ENCODE data around the gene VAV3.
A peak's percentile ranks its signal among the peaks of the same experiment; 100 is the strongest.
"Not testable (repeated sequence)": the region's sequence is repeated elsewhere in the genome, so short reads cannot be mapped to it uniquely, and the experiment has no call there.

VAV3 gene

GRCh38 chr1:107726860-107727259 lies 238.1 kb downstream of the VAV3 start:
- no peak for DNase-seq

- no peak for DNase-seq
Measured at GRCh38 chr1:107724648-107725047, 240.3 kb downstream of the VAV3 start.

GRCh38 chr1:107720210-107720609 lies 244.8 kb downstream of the VAV3 start:
- not testable (repeated sequence) for DNase-seq

GRCh38 chr1:107710005-107710404 lies 255.0 kb downstream of the VAV3 start:
- no peak for DNase-seq

- no peak for DNase-seq
Measured at GRCh38 chr1:107707111-107707510, 257.9 kb downstream of the VAV3 start.

- no peak for DNase-seq
Measured at GRCh38 chr1:107706182-107706581, 258.8 kb downstream of the VAV3 start.

DNA sequence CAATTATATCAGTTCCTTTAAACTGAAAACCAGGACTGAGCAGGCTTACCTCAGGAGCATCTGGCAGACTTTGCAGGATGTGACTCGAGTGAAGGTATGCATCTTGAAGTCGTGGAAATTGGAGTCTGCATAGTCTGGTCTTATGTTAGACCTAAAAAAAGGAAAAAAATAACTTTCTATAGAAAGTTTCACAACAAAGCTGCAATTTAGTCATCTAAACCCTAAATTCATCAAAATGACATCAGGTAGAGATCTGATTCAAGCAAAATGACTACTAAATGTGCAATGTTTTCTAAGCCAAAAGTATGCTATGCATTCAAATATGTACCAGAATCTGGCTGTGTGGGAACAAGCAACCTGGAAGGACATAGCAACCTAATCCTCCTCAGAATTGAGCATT lies 260.1 kb downstream of the VAV3 start:
- DNase-seq, result peak; percentile 68

DNA sequence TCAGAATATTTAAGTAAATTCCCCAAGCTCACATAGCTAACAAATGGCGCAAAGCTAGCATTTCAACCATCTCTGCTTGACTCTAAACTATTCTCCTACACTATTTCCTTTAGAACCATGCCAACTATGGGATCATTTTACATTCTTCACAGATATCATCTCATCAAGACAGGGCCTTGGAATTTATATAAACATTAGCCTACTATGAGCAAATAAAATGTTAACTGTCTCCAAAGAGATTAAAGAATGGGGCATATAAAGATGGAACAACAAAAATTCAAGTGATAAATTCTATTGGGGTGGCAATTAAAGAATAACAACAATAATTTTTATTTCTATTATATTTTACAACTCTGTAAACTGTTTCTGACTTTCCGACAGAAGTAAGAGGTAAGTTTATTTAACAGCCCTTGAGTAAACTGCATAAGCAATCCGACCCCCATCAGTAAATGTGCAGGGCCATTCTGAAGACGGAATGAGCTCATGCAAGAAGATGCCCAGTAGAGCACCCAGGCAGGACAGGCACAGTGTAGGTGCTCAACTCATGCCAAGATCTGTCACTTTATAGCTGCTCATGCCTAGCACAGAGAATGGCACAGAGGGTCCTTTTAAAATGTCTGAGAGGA lies 261.9 kb downstream of the VAV3 start:
- DNase-seq, result peak; percentile 86

GRCh38 chr1:107700651-107701050 lies 264.3 kb downstream of the VAV3 start:
- DNase-seq, result peak; percentile 77

DNA sequence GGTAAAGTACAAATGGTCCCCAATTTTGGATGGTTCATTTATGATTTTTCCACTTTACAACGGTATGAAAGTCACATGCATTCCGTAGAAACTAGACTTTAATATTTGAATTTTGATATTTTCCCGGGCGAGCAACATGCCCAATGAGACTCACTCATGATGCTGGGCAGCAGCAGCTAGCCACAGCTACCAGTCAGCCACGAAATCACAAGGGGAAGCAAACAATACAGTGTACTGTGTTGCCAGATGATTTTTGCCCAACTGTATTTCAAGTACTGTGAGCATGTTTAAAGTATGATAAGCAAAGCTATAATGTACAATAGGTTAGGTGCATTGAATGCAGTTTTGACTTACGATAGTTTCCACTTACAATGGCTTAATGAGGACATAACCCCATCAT lies 266.8 kb downstream of the VAV3 start:
- no peak for DNase-seq

DNA sequence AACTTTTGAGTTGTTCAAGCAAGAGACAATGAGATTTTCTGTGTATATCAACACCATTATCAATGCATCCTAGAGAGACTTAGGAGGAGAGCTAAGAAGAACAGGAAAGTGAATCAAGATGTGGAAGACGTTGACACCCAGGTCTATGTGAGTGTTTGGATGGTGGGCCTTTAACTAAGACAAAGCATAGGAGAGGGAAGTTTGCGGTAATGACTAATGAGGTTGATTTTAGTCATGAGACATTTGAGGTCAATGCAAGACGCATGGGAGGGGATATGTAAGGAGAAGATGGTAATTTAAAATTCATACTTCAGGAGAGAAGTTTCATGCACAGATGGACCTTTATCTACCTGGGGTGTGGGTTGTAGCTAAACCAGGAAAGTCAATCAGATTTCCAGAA lies 269.6 kb downstream of the VAV3 start:
- DNase-seq, result no peak

DNA sequence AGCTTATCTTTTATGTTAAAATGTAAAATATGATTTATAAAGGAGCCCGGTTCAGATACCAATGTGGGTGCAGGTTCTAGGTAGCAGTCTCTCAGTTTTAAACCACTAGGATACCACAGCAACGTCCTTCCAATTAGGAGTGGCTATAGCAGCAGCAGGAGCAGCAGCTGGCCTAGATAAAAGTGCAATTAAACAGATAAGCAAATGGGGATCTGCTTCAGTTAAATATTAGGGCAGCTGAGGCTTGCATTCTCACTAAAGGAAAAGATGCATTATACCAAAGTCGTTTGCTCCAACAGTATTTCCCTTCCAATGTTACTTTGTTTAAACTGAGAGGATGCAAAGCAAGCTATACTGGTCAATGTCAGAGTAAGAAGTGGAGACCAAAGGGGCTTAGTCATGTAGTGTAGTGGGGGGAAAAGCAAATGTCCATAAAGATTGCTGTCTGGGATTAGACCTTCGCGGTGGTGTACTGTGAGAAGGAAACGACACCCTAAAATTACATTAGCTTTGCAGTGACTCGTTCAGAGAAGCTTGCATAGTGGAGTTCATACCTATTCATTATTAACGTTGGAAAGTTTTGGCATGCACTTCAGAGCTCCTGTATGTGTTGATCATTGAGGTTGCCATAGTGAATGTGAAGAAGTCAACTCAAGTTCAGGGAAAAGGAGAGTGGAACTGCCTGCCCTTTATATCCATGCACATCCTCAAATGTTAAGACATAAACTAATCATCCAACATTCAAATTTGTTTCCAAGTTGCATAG lies 272.2 kb downstream of the VAV3 start:
- DNase-seq, result no peak

DNA sequence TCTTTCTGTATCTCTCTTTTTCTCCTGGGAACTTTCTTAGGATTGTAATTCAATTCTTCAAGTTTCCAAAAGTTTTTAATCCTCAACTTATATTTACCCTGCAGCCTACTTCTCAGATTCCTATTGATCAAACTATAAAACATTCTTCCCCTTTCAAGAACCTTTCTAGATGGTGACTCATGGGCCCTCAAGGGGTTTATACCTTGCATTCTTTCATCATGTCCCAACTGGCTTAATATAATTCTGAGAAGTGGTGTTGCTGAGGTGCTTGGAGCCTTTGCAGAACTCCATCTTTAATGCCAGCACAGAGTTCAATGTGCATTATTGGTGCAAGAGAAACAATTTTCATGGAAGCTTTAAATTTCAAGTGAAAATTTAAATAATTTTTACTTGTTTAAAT lies 273.4 kb downstream of the VAV3 start:
- DNase-seq, result no peak

DNA sequence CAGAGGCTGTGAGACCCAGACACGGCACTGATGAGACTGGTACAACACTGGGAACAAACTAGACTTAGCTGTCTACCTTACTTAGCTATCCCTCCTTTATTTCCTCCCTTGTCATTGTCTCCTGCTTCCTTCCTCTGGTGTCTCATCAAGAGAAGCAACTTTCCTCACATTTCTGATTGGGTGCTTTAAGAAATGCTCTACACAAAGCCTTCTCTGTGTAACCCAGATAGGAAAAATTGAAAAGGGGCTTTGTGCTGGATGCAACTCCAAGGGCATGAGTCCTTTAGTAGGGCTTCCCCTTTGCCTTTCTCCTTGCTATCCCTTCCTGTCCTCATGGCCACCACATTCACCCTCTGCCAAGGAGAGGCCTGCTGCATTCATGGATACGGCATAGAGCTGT lies 274.5 kb downstream of the VAV3 start:
- DNase-seq, result no peak

GRCh38 chr1:107689733-107690132 lies 275.2 kb downstream of the VAV3 start:
- no peak for DNase-seq

GRCh38 chr1:107689159-107689558 lies 275.8 kb downstream of the VAV3 start:
- DNase-seq, result no peak

DNA sequence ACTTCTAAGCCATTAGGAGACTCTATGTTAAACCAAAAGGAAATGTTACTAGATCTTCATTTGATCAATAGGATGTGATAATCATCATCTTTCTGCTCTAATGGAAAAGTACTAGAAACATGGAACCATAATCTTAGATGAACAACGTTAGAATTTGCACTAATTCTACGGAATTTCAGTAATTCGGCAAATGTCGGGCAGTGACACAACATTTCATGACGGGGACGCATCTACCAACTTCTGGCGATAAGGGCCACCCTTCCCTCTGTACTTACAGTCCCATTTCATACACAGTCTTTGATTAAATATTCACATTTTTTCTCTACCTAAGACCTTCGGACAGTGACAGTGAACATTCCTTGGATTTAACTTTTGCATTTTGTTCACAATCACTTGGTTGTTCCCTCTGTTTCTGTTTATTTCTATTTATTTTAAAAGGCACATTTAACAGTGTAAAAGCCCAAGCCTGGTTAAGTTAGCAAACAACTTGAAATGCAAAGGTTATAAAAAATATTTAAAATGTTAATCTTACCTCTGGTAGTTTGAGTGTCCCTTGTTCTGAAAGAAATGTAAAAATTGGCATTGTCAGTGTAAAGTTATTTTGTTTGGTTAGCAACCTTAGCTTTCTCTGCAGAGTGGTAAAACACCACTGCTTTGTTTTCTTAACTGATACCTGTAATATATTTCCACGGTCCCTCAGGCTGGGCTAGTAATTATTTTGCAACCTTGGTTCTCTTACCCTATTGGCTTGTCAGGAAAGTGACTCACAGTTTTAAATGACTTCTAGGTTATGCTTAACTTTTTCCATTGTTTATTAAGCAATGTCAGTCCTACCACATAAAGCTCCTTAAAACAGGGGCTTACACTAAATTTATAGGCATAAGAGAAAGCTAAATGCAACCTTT lies 276.9 kb downstream of the VAV3 start:
- DNase-seq, result no peak

- DNase-seq, result no peak
Measured at GRCh38 chr1:107683683-107684082, 281.3 kb downstream of the VAV3 start.

DNA sequence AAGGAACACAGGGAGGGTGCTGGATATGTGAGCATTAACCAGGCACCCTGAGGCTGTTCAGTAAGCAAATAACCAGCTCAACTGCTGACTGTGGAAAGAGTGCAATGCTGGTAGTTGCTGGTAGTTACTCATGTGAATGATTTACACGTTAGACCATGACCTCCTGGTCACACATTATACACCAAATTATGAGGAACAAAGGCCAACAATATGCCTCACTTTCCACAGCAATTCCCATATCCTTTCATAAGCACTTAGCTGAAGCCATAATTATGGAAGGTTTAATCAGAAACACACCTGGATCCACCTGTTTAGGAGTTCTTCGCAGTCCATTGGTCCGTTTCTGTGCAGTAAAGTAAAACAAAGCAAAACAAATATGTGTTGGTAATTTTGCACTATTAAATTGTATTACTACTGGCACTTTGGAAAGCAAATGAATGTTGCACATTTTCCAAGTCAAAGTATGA lies 281.8 kb downstream of the VAV3 start:
- no peak for DNase-seq

- DNase-seq, result no peak
Measured at GRCh38 chr1:107682467-107682866, 282.5 kb downstream of the VAV3 start.

DNA sequence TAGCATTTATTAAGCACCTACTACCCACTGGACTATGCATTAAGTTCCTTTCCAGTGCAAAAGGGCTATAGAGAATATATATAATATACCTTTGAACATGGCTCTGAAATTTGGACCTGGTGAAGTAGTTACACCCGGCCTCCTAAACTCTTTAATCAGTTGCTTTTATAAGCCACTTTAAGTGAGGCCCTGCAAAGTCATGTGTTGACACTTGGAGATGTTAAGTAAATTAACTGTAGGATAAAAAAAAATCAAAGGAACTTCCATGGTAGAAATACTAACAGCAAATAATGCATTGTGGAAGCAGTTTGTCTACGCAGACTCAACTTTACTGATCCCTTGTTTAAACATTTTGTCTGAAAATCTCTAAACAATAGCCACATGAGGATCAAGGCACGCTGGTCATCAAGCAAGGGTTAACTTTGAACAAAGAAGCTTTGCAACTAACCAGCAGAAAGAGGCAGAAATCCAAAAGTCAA lies 283.9 kb downstream of the VAV3 start:
- no peak for DNase-seq

DNA sequence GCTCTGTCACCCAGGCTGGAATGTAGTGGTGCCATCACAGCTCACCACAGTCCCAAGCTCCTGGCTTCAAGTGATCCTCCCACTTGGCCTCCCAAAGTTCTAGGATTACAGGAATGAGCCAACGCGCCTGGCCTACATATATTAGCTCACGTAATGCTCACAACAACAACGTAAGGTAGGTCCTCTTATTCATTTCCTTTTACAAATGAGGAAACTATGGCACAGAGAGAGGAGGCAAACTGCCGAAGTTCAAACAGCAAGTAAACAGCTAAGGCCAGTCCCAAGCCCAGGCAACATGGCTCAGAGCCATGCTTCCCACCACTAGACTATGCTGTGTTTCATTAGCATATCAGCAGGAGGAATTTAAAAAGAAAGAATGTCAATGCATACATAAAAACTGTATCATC lies 284.4 kb downstream of the VAV3 start:
- DNase-seq, result no peak

GRCh38 chr1:107679411-107679953 lies 285.5 kb downstream of the VAV3 start:
- no peak for DNase-seq
